Measurements from ENCODE around the gene CYB561. TPM values are rescaled to one million over a fixed set of nuclear protein-coding genes. Genes with fewer than 3 reads are reported as not detected.
A peak's percentile ranks its signal among the peaks of the same experiment; 100 is the strongest.

CYB561 gene
- total and polyA plus RNA-seq, 9 of the 15 experiments (the other 6 are each of a cell fraction or from before 2014, with no cell fraction given), result 4.0 to 30.8 (median 17.4) TPM

DNA sequence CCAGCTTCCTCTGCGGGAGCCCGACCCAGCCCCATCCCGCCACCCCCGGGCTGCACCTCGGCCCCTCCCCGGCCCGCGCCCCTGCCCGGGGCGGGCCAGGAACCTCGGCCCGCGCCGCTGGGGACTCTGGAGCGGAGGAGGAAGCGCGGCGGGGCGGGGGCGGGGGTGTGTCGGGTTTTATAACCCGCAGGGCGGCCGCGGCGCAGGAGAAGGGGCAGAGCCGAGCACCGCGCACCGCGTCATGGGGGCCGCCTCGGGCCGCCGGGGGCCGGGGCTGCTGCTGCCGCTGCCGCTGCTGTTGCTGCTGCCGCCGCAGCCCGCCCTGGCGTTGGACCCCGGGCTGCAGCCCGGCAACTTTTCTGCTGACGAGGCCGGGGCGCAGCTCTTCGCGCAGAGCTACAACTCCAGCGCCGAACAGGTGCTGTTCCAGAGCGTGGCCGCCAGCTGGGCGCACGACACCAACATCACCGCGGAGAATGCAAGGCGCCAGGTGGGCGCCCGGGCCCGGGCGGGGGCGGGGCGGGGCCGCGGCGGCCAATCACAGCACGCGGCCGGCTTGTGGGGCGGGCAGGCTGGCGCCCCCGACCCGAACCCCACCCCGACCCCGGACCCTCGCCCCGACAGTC, 30.9 kb upstream of the CYB561 start, which contains the start of gene ACE (continued):
- TF ChIP-seq, protein P1, sequence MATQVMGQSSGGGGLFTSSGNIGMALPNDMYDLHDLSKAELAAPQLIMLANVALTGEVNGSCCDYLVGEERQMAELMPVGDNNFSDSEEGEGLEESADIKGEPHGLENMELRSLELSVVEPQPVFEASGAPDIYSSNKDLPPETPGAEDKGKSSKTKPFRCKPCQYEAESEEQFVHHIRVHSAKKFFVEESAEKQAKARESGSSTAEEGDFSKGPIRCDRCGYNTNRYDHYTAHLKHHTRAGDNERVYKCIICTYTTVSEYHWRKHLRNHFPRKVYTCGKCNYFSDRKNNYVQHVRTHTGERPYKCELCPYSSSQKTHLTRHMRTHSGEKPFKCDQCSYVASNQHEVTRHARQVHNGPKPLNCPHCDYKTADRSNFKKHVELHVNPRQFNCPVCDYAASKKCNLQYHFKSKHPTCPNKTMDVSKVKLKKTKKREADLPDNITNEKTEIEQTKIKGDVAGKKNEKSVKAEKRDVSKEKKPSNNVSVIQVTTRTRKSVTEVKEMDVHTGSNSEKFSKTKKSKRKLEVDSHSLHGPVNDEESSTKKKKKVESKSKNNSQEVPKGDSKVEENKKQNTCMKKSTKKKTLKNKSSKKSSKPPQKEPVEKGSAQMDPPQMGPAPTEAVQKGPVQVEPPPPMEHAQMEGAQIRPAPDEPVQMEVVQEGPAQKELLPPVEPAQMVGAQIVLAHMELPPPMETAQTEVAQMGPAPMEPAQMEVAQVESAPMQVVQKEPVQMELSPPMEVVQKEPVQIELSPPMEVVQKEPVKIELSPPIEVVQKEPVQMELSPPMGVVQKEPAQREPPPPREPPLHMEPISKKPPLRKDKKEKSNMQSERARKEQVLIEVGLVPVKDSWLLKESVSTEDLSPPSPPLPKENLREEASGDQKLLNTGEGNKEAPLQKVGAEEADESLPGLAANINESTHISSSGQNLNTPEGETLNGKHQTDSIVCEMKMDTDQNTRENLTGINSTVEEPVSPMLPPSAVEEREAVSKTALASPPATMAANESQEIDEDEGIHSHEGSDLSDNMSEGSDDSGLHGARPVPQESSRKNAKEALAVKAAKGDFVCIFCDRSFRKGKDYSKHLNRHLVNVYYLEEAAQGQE (IDR thresholded peaks at IDR 0.05; ENCODE audit: borderline replicate concordance), result no peak
- TF ChIP-seq, protein P1 (CRISPR knock-in tag; IDR thresholded peaks at IDR 0.05; ENCODE audit: low read depth), result 0 out of 2 replicates have a peak, but pooled peaks have one; percentile 15
- 0 out of 2 replicates have a peak, but pooled peaks have one; percentile 38 for TF ChIP-seq GATAD2B (IDR thresholded peaks at IDR 0.05; ENCODE audit: borderline replicate concordance)
- no peak for TF ChIP-seq POLR2B (IDR thresholded peaks at IDR 0.05; ENCODE audit: low read depth, partially characterized antibody)
- TF ChIP-seq MYC (IDR thresholded peaks at IDR 0.05; ENCODE audit: low read depth, low read length), result peak; percentile 52; the same call in 1 of the 2 replicates
- TF ChIP-seq MYC (CRISPR knock-in tag; IDR thresholded peaks at IDR 0.05; ENCODE audit: borderline replicate concordance, low read depth), result no peak
- no peak for TF ChIP-seq NEUROD1 (IDR thresholded peaks at IDR 0.05; ENCODE audit: borderline replicate concordance, low read depth, low read length, partially characterized antibody)
- TF ChIP-seq POLR2G (IDR thresholded peaks at IDR 0.05; ENCODE audit: low read depth, low read length), result peak; percentile 64
- peak; percentile 35; the same call in 1 of the 2 replicates for TF ChIP-seq CREM (IDR thresholded peaks at IDR 0.05; ENCODE audit: low read depth)
- TF ChIP-seq PML (IDR thresholded peaks at IDR 0.05; ENCODE audit: low read length), result no peak
- TF ChIP-seq, protein P2, sequence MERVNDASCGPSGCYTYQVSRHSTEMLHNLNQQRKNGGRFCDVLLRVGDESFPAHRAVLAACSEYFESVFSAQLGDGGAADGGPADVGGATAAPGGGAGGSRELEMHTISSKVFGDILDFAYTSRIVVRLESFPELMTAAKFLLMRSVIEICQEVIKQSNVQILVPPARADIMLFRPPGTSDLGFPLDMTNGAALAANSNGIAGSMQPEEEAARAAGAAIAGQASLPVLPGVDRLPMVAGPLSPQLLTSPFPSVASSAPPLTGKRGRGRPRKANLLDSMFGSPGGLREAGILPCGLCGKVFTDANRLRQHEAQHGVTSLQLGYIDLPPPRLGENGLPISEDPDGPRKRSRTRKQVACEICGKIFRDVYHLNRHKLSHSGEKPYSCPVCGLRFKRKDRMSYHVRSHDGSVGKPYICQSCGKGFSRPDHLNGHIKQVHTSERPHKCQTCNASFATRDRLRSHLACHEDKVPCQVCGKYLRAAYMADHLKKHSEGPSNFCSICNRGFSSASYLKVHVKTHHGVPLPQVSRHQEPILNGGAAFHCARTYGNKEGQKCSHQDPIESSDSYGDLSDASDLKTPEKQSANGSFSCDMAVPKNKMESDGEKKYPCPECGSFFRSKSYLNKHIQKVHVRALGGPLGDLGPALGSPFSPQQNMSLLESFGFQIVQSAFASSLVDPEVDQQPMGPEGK (CRISPR knock-in tag; IDR thresholded peaks at IDR 0.05; ENCODE audit: borderline replicate concordance), result no peak
- no peak for TF ChIP-seq SRSF1 (IDR thresholded peaks at IDR 0.05; ENCODE audit: low read depth, low read length)
- TF ChIP-seq, protein P3, sequence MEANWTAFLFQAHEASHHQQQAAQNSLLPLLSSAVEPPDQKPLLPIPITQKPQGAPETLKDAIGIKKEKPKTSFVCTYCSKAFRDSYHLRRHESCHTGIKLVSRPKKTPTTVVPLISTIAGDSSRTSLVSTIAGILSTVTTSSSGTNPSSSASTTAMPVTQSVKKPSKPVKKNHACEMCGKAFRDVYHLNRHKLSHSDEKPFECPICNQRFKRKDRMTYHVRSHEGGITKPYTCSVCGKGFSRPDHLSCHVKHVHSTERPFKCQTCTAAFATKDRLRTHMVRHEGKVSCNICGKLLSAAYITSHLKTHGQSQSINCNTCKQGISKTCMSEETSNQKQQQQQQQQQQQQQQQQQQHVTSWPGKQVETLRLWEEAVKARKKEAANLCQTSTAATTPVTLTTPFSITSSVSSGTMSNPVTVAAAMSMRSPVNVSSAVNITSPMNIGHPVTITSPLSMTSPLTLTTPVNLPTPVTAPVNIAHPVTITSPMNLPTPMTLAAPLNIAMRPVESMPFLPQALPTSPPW (CRISPR knock-in tag; IDR thresholded peaks at IDR 0.05), result peak; percentile 79
- TF ChIP-seq WHSC1 (IDR thresholded peaks at IDR 0.05; ENCODE audit: low read length), result no peak
- no peak for TF ChIP-seq SMC3 (conservative IDR thresholded peaks at IDR 0.05; ENCODE audit: insufficient read depth, low read depth, low read length)
